ENCODE measurements around the gene ANKRD37.

DNA sequence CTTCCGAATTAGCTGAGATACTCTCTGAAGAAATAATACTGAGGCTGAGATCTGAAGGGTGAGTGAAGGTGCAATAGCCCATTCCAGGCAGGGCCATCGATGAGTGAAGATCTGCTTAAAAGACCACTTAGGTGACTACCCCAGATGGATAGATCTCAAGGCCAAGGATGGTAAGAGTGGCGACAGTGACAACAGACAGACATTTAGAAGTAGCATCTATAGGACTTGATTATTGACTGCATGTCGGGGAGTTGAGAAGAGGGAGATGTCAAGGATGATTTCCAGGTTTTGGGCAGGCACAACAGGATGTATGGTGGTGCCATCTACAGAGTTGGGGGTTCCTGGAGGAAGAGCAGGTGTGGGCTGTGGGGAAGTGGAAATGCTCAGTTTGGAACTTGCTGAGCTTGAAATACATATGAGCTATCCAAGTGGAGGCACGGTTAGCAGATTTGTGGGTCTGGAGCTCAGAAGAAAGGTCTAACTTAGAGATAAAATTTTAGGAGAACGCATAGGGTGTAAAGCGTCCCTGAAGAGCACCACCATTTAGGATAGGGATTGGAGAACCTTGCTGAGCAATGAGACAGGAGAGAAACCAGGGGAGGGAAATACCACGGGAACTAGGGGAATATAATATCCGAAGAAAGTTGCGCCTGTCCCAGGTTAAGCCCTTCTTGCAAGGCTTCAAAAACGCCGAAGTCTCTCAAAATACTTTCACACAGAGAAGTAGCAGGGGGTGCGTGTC is 28.4 kb downstream of the ANKRD37 start:
- TF ChIP-seq, protein P1, sequence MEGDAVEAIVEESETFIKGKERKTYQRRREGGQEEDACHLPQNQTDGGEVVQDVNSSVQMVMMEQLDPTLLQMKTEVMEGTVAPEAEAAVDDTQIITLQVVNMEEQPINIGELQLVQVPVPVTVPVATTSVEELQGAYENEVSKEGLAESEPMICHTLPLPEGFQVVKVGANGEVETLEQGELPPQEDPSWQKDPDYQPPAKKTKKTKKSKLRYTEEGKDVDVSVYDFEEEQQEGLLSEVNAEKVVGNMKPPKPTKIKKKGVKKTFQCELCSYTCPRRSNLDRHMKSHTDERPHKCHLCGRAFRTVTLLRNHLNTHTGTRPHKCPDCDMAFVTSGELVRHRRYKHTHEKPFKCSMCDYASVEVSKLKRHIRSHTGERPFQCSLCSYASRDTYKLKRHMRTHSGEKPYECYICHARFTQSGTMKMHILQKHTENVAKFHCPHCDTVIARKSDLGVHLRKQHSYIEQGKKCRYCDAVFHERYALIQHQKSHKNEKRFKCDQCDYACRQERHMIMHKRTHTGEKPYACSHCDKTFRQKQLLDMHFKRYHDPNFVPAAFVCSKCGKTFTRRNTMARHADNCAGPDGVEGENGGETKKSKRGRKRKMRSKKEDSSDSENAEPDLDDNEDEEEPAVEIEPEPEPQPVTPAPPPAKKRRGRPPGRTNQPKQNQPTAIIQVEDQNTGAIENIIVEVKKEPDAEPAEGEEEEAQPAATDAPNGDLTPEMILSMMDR (IDR thresholded peaks at IDR 0.05; ENCODE audit: low read length), result no peak
- TF ChIP-seq EZH2phosphoT487 (IDR thresholded peaks at IDR 0.05; ENCODE audit: low read length), result no peak
- TF ChIP-seq EZH2 (optimal IDR thresholded peaks at IDR 0.05; ENCODE audit: low read depth, low read length), result no peak

Measured in MM.1S (cell line).